ENCODE results near the gene ZFYVE21.

GRCh38 chr14:103744621-103745395, 29.2 kb downstream of the ZFYVE21 start:
- TF ChIP-seq CTCF (IDR thresholded peaks at IDR 0.05) (no peak), POLR2A (IDR thresholded peaks at IDR 0.05) (no peak), EP300 (IDR thresholded peaks at IDR 0.05) (no peak)

Data from ovary (tissue), 3 donors.